ENCODE measurements around the gene ANKRD49. TPM values are rescaled to one million over a fixed set of nuclear protein-coding genes. Genes with fewer than 3 reads are reported as not detected.

The ANKRD49 gene
- total and polyA plus RNA-seq, 10 of the 15 experiments (the other 5 are each of a cell fraction or from before 2014, with no cell fraction given) = 19.2 to 46.6 (median 33.6) TPM

GRCh38 chr11:94493281-94494125 lies at the start of gene ANKRD49, which contains the start of gene MRE11 (continued):
- TF ChIP-seq ZNF687 (IDR thresholded peaks at IDR 0.05) (no peak), PAX5 (IDR thresholded peaks at IDR 0.05; ENCODE audit: borderline replicate concordance, low read depth, low read length) (no peak), ZNF24 (IDR thresholded peaks at IDR 0.05) (no peak), KAT2A (conservative IDR thresholded peaks at IDR 0.05; ENCODE audit: control insufficient read depth, low read depth, low read length) (no peak), PBX3 (IDR thresholded peaks at IDR 0.05; ENCODE audit: insufficient replicate concordance, low read depth, low read length) (no peak), NR2F1 (conservative IDR thresholded peaks at IDR 0.05) (no peak), NRF1 (conservative IDR thresholded peaks at IDR 0.05; ENCODE audit: low read depth, low read length) (peak; percentile 27; the same call in 1 of the 2 replicates), BACH1 (IDR thresholded peaks at IDR 0.05; ENCODE audit: borderline replicate concordance) (no peak), MLLT1 (IDR thresholded peaks at IDR 0.05) (0 out of 2 replicates have a peak, but pooled peaks have one; percentile 34), CEBPB (IDR thresholded peaks at IDR 0.05; ENCODE audit: borderline replicate concordance in 1 of 2, low read depth in 2 of 2, low read length in 2 of 2) (no peak), TCF7 (IDR thresholded peaks at IDR 0.05; ENCODE audit: borderline replicate concordance) (no peak), ZBTB11 (CRISPR knock-in tag; IDR thresholded peaks at IDR 0.05) (no peak), WRNIP1 (IDR thresholded peaks at IDR 0.05; ENCODE audit: borderline replicate concordance, low read depth, low read length) (0 out of 2 replicates have a peak, but pooled peaks have one; percentile 15), SIX5 (IDR thresholded peaks at IDR 0.05; ENCODE audit: low read depth, low read length, severe bottlenecking) (no peak), BHLHE40 (IDR thresholded peaks at IDR 0.05; ENCODE audit: borderline replicate concordance in 1 of 2, low read depth in 2 of 2, low read length in 1 of 2) (no peak), HSF1 (IDR thresholded peaks at IDR 0.05; ENCODE audit: low read depth, low read length) (no peak)

Data from GM12878 (cell line).